Measurements from ENCODE around the gene SDS. TPM values are rescaled to one million over a fixed set of nuclear protein-coding genes. Genes with fewer than 3 reads are reported as not detected.
A peak's percentile ranks its signal among the peaks of the same experiment; 100 is the strongest.

Gene SDS
- total RNA-seq, 1 donor from 2014 or later = not detected

DNA sequence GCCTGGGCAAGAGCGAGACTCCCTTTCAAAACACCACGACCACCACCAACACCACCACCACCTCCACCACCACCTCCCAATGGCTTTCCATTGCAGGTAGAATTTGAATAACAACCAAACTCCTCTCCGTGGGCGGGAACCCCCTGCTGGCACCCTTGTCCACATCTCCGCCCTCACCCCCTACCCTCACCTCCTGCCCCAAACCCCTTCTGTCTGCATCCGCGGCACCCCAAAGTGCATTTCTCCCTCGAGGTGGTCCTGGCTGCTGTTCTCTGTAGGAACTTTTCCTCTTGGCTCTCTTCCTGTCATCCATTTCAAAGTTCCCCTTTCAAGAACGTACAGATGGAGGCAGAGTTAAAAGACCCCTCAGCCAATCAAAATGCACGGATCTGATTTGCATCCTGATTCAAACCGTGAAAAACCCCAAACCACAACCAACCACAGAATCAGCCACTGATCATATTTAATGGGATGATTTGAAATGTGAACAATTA, 22.3 kb upstream of the SDS start:
- H3K4me3 ChIP-seq = no peak overlapping the region
- H3K9me3 ChIP-seq = no peaks in the 10 kb centered on the region
- H3K4me1 ChIP-seq = peaks cover 6% of the 10 kb centered on the region
- H3K27ac ChIP-seq = no peak overlapping the region
- H3K36me3 ChIP-seq = no peaks in the 10 kb centered on the region
- no peak for DNase-seq (ENCODE audit: extremely low spot score in 2 of 2)
- TF ChIP-seq POLR2A (IDR thresholded peaks at IDR 0.05) (no peak), POLR2AphosphoS5 (IDR thresholded peaks at IDR 0.05; ENCODE audit: insufficient read depth in 1 of 2, low read depth in 1 of 2) (no peak)
- TF ChIP-seq, protein P1, sequence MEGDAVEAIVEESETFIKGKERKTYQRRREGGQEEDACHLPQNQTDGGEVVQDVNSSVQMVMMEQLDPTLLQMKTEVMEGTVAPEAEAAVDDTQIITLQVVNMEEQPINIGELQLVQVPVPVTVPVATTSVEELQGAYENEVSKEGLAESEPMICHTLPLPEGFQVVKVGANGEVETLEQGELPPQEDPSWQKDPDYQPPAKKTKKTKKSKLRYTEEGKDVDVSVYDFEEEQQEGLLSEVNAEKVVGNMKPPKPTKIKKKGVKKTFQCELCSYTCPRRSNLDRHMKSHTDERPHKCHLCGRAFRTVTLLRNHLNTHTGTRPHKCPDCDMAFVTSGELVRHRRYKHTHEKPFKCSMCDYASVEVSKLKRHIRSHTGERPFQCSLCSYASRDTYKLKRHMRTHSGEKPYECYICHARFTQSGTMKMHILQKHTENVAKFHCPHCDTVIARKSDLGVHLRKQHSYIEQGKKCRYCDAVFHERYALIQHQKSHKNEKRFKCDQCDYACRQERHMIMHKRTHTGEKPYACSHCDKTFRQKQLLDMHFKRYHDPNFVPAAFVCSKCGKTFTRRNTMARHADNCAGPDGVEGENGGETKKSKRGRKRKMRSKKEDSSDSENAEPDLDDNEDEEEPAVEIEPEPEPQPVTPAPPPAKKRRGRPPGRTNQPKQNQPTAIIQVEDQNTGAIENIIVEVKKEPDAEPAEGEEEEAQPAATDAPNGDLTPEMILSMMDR (IDR thresholded peaks at IDR 0.05) = no peak
- H3K27me3 ChIP-seq = no peaks in the 10 kb centered on the region
- intact Hi-C loops (cut with DNase I) = no loop called here

DNA sequence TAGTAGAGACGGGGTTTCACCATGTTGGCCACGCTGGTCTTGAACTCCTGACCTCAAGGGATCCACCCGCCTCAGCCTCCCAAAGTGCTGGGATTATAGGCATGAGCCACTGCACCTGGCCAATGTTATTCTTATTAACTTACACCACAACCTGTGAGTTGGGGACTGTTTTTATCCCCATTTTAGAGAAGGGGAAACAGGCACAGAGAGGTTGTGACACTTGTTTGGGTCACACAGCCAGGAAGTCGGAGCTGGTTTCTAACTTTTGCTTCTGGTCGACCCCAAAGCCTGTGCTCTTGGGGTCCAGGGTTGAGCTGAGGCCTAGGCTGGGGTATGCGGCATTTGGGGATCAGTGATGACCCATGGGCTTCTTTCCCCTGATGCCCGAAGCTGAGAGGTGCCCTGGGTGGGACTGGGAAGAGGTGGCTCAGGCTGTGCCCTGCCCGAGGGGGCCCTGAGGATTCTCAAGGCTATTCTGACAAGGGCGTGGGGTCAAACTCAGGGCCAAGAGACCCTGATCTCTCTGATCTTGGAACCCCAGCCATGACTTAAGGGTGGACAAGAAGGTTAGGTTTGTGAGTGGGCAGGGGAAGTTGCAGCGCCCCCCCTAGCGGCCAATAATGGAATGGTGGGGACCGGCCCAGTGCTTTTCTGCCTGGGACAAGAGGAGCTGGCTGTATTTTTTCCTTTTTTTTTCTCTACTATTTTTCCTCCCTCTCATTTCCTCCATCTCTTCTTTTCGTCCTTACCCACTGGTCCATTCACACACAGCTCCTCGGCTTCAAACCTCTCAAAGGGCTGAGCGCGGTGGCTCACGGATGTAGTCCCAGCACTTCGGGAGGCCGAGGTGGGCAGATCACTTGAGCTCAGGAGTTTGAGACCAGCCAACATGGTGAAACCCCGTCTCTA, 21.5 kb upstream of the SDS start:
- Histone ChIP-seq H3K27ac (no peak overlapping the region), H3K4me1 (peaks cover 6% of the 10 kb centered on the region), H3K4me3 (no peak overlapping the region), H3K27me3 (no peaks in the 10 kb centered on the region), H3K9me3 (no peaks in the 10 kb centered on the region), H3K36me3 (no peaks in the 10 kb centered on the region)
- intact Hi-C loops (cut with DNase I) = no loop called here
- no peak for DNase-seq (ENCODE audit: extremely low spot score in 2 of 2)
- no peak for TF ChIP-seq POLR2AphosphoS5 (IDR thresholded peaks at IDR 0.05; ENCODE audit: insufficient read depth in 1 of 2, low read depth in 1 of 2)
- TF ChIP-seq, protein P1 (IDR thresholded peaks at IDR 0.05) = peak; percentile 33 to 53 (median 38)
- TF ChIP-seq POLR2A (IDR thresholded peaks at IDR 0.05) = no peak

DNA sequence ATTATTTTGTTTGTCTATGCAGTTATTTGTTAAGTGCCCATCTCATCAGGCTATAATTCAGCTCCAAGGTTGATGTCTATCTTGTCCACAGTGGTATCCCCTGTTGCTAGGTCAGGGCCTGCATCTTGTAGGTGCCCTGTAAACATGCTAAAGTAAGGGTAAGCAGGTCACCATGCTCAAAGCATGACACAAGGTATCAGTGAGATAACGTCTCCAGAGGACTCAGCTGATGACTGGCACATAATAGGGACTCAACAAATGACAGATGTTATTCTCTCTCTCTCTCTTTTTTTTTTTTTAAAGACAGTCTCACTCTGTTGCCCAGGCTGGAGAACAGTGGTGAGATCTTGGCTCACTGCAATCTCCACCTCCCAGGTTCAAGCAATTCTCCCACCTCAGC, 20.8 kb upstream of the SDS start:
- H3K4me3 ChIP-seq = no peak overlapping the region
- no peak overlapping the region for H3K27ac ChIP-seq
- H3K27me3 ChIP-seq = no peaks in the 10 kb centered on the region
- no peak for DNase-seq (ENCODE audit: extremely low spot score in 2 of 2)
- intact Hi-C loops (cut with DNase I) = no loop called here
- TF ChIP-seq, protein P1 (IDR thresholded peaks at IDR 0.05) = no peak
- TF ChIP-seq POLR2AphosphoS5 (IDR thresholded peaks at IDR 0.05; ENCODE audit: insufficient read depth in 1 of 2, low read depth in 1 of 2) = no peak
- TF ChIP-seq POLR2A (IDR thresholded peaks at IDR 0.05) = no peak
- no peaks in the 10 kb centered on the region for H3K36me3 ChIP-seq
- H3K4me1 ChIP-seq = peaks cover 6% of the 10 kb centered on the region
- no peaks in the 10 kb centered on the region for H3K9me3 ChIP-seq

DNA sequence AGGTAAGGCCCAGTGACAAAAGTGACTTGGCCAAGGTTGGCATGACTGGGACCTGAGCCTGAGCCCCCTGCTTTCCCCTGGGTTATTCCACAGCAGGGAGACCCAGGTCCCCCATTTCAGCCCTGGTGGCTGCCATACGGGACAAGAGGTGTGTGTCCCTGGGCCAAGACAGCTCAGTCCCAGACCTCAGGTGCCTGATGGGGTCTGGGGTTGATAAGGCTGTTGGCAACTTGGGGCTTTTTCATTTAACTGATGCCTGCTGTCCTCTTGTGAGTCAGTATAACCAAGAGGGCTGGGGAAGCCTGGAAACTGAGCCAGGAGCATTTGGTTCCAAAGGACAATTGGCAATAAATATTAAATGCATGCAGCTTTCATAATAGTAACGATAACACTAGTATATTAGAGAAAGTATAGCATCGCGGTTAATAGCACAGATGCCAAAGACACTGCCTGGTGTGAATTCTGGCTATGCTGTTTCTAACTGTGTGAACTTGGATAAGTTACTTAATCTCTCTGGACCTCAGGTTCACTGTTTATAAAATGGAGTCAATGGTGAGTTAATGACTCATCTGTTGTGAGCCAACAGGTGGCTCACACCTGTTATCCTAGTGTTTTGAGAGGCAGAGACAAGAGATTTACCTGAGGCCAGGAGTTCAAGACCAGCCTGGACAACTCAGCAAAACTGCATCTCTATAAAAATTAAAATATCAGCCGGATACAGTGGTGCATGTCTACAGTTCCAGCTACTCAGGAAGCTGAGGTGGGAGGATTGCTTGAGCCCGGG, 19.4 kb upstream of the SDS start:
- H3K4me1 ChIP-seq = peaks cover 6% of the 10 kb centered on the region
- DNase-seq (ENCODE audit: extremely low spot score in 2 of 2) = no peak
- intact Hi-C loops (cut with DNase I) = no loop called here
- no peak for TF ChIP-seq POLR2AphosphoS5 (IDR thresholded peaks at IDR 0.05; ENCODE audit: insufficient read depth in 1 of 2, low read depth in 1 of 2)
- TF ChIP-seq, protein P1 (IDR thresholded peaks at IDR 0.05) = no peak
- no peak for TF ChIP-seq POLR2A (IDR thresholded peaks at IDR 0.05)
- no peaks in the 10 kb centered on the region for H3K27me3 ChIP-seq
- peak overlapping the region; percentile 34 to 41 for H3K4me3 ChIP-seq
- H3K27ac ChIP-seq = no peak overlapping the region
- H3K9me3 ChIP-seq = no peaks in the 10 kb centered on the region
- no peaks in the 10 kb centered on the region for H3K36me3 ChIP-seq

Measured in vagina (tissue), 2 donors.